Measurements from ENCODE around the gene RPL31.

- no peak for TF ChIP-seq ZC3H10 (CRISPR knock-in tag; IDR thresholded peaks at IDR 0.05)
- TF ChIP-seq SNAI2 (CRISPR knock-in tag; IDR thresholded peaks at IDR 0.05), result no peak
- no peak for TF ChIP-seq ISL1 (CRISPR knock-in tag; IDR thresholded peaks at IDR 0.05)
Measured at GRCh38 chr2:100967716-100968115, 34.4 kb upstream of the RPL31 start.

All from SK-N-SH treated with all-trans-retinoic acid at 6 μM for 48 hours (cell line).